MM.1S (cell line): ENCODE results near the gene PGBD5.

Experiments used
- DNase-seq: peaks from one replicate; pipeline ENCODE4 v3.0.0-alpha.2; 2015
- H2AFZ ChIP-seq: fragments of 300-600 bp; sonication (generic); 2 replicates; pipeline ENCODE4 v1.6.0; 2016; ENCODE audit warnings: antibody characterized with exemption, low read length
- H3F3A ChIP-seq: fragments of 300-600 bp; sonication (generic); 2 replicates; pipeline ENCODE4 v1.6.1; 2016; ENCODE audit warnings: mild to moderate bottlenecking, antibody characterized with exemption, low read length, moderate library complexity, mixed read lengths; ENCODE audit not compliant: insufficient read depth
- H3K27ac ChIP-seq: fragments of 300-600 bp; sonication (generic); 2 replicates; pipeline ENCODE4 v1.5.1; 2016; ENCODE audit warnings: mild to moderate bottlenecking, low read length
- H3K27me3 ChIP-seq: fragments of 300-600 bp; sonication (generic); replicated peaks from 2 replicates; pipeline ENCODE4 v1.6.0; 2016; ENCODE audit warnings: low read length; ENCODE audit not compliant: insufficient read depth
- H3K36me3 ChIP-seq: fragments of 300-600 bp; sonication (generic); replicated peaks from 2 replicates; pipeline ENCODE4 v1.6.1; 2016; ENCODE audit warnings: mild to moderate bottlenecking, low read length, mixed read lengths; ENCODE audit not compliant: insufficient read depth
- H3K4me1 ChIP-seq: fragments of 300-600 bp; sonication (generic); 2 replicates; pipeline ENCODE4 v1.6.1; 2016; ENCODE audit warnings: low read length, mixed read lengths
- H3K4me2 ChIP-seq: fragments of 300-600 bp; sonication (generic); 2 replicates; pipeline ENCODE4 v1.6.0; 2016; ENCODE audit warnings: low read depth, low read length
- H3K4me3 ChIP-seq: fragments of 300-600 bp; sonication (generic); 2 replicates; pipeline ENCODE4 v1.5.1; 2016; ENCODE audit warnings: low read length, mixed read lengths
- H3K79me2 ChIP-seq: fragments of 300-600 bp; sonication (generic); 2 replicates; pipeline ENCODE4 v1.6.1; 2016; ENCODE audit warnings: mixed run types, low read length, mixed read lengths
- H3K9ac ChIP-seq: fragments of 300-600 bp; sonication (generic); 2 replicates; pipeline ENCODE4 v1.6.1; 2016; ENCODE audit warnings: low read length, mixed read lengths
- H3K9me2 ChIP-seq: fragments of 300-600 bp; sonication (generic); replicated peaks from 2 replicates; pipeline ENCODE4 v1.6.1; 2016; ENCODE audit warnings: mild to moderate bottlenecking, low read length, mixed read lengths; ENCODE audit not compliant: insufficient read depth
- H3K9me3 ChIP-seq: fragments of 300-600 bp; sonication (generic); replicated peaks from 2 replicates; pipeline ENCODE4 v1.6.1; 2016; ENCODE audit warnings: mild to moderate bottlenecking, low read length, mixed read lengths; ENCODE audit not compliant: insufficient read depth
- H4K20me1 ChIP-seq: fragments of 300-600 bp; sonication (generic); 2 replicates; pipeline ENCODE4 v1.6.1; 2016; ENCODE audit warnings: mild to moderate bottlenecking, low read length, moderate library complexity, mixed read lengths; ENCODE audit not compliant: insufficient read depth
- EZH2 ChIP-seq: fragments of 300-600 bp; sonication (generic); optimal IDR thresholded peaks from 2 replicates; pipeline ENCODE3; 2017; ENCODE audit warnings: low read depth, mild to moderate bottlenecking, antibody characterized with exemption, low read length, mixed read lengths
- EZH2phosphoT487 ChIP-seq: fragments of 300-600 bp; sonication (generic); IDR thresholded peaks from 2 replicates; pipeline ENCODE4 v1.6.1; 2018; ENCODE audit warnings: antibody characterized with exemption, low read length
- TF ChIP-seq, protein P1 (sequence below): fragments of 300-600 bp; sonication (generic); IDR thresholded peaks from 2 replicates; pipeline ENCODE4 v1.5.1; 2016; ENCODE audit warnings: antibody characterized with exemption, low read length, mixed read lengths

PGBD5 gene

DNA sequence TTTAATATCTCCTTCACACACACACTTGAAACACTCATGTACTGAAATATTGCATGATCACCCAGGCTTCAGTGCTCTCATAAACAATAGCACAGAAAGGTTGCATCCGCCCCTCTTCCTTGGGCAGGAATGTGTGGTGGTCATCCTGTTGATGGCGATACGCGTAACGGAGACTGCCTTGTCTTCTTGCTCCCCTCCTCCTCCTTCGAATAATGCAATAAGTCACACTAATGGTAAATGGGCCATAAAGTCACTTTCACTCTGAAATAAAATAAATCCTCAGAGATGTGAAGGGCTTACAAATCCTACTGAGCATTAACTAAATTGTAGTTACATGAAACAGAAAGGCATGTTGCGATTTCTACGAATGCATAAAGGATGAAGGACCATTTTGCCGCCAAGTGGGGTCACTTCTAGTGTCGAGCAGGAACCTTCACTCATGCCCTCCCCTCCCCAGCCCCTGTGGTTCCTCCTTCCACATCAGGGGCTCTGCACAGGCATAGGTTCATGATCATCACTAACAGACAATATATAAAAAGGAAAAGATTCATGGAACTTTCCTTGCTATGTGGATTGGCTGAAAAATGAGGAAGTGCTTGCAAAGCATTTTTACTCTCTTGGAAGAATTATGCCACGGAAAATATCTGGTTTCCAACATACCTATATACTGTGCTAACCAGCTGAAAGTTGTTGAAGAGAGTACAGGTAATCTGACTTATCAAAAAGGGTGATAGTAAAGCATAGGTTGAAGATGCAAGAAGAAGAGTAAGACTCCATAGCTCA lies 1.2 kb upstream of the PGBD5 start:
- H4K20me1 ChIP-seq: no peaks in the 10 kb centered on the region
- TF ChIP-seq, protein P1, sequence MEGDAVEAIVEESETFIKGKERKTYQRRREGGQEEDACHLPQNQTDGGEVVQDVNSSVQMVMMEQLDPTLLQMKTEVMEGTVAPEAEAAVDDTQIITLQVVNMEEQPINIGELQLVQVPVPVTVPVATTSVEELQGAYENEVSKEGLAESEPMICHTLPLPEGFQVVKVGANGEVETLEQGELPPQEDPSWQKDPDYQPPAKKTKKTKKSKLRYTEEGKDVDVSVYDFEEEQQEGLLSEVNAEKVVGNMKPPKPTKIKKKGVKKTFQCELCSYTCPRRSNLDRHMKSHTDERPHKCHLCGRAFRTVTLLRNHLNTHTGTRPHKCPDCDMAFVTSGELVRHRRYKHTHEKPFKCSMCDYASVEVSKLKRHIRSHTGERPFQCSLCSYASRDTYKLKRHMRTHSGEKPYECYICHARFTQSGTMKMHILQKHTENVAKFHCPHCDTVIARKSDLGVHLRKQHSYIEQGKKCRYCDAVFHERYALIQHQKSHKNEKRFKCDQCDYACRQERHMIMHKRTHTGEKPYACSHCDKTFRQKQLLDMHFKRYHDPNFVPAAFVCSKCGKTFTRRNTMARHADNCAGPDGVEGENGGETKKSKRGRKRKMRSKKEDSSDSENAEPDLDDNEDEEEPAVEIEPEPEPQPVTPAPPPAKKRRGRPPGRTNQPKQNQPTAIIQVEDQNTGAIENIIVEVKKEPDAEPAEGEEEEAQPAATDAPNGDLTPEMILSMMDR: no peak
- no peak for TF ChIP-seq EZH2
- no peak for TF ChIP-seq EZH2phosphoT487
- no peaks in the 10 kb centered on the region for H3K9me3 ChIP-seq
- no peak overlapping the region for H3K27ac ChIP-seq
- no peaks in the 10 kb centered on the region for H3K79me2 ChIP-seq
- no peaks in the 10 kb centered on the region for H3K36me3 ChIP-seq
- no peaks in the 10 kb centered on the region for H3F3A ChIP-seq
- DNase-seq: no peak
- no peak overlapping the region for H2AFZ ChIP-seq
- H3K4me3 ChIP-seq: peak overlapping the region; percentile 54; the same call in 1 of the 2 replicates
- H3K27me3 ChIP-seq: 0 out of 2 replicates have a peak, but pooled peaks cover 4% of the 10 kb centered on the region
- no peaks in the 10 kb centered on the region for H3K9me2 ChIP-seq
- peak overlapping the region; percentile 43 for H3K4me2 ChIP-seq
- no peak overlapping the region for H3K9ac ChIP-seq
- H3K4me1 ChIP-seq: no peaks in the 10 kb centered on the region

DNA sequence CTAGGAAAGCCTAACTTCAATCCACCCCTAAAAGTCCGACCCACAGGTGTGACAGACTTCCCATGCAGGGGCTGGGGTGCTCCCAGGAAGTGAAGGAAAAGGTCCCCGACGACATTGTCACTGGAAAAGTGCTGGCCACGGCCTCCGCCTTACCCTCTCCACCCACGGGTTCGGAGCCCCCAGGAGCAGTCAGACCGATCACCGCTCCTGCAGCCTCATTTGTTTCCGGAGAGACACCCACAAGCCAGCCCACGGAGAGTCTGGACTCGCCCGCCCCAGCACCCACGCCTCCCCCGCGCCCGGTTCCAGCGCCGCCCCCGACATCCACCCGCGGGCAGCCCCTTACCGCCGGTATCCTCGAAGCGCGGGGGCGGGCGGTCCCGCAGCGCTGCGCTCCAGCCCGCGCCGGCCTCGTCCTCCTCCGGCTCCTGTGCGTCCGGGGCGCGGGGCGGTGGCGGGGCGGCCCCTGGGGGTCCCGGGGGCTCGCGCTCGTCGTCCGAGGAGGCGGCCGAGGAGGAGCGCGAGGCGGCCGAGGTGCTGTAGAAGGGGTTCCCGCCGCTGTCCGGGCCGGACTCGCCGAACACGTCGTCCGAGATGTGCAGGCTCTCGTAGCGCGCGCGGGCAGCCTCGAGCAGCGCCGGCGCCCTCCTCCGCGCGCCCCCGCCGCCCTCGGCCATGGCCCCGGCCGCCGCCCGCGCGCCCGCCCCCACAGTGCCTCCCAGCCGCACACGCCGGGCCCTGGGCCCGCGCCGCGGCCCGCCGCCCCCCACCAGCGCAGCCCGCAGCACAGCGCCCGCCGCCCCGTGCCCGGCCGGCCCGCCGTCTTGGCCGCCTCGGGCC lies 660 bp downstream of the PGBD5 start:
- H3K4me1 ChIP-seq: no peaks in the 10 kb centered on the region

DNA sequence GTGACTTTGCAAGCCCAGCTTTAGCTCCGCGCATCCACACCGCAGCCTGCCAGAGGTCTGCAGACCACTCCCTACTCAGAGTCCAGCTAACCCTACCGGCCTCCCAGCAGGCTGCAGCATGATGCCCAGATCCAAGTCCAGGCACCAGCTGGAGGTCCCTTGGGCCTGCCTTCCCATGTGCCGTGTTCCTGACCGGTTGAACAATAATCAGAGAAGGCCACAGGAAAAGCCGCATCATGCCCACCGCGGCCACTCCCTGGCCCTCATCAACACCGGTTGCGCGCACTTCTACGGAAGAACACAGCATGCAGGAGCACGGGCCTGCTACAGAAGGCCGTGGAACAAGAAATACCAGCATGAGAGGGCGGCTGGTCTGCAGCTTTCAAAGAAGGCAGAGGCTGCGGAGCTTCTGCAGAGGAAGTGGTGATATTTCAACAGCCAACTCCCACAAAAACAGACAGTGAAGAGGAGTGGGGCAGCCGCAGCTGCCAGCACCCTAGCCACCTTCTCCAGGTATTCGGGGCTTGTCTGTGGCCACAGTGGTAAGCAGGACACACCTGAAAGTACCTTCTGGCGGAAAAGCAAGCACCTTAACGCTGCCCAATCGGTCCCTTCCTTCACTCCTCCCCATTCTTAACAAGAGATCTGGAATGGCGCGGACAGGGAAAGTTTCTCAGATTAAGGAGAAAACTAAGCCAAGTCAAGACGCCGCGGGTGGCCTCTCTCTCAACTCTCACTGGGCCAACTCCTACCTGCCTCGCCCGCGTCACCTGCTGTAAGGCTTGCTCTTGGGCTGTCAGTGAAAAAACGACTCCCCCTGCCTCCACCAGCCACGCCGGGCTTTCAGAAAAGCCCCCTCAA lies 1.5 kb downstream of the PGBD5 start:
- Histone ChIP-seq H3K27ac (no peak overlapping the region), H3K4me1 (no peaks in the 10 kb centered on the region), H3K4me2 (peak overlapping the region; percentile 61), H3F3A (no peaks in the 10 kb centered on the region), H3K27me3 (0 out of 2 replicates have a peak, but pooled peaks cover 4% of the 10 kb centered on the region), H4K20me1 (no peaks in the 10 kb centered on the region), H3K4me3 (no peak overlapping the region), H3K9ac (no peak overlapping the region), H3K9me2 (no peaks in the 10 kb centered on the region), H3K36me3 (no peaks in the 10 kb centered on the region), H3K9me3 (no peaks in the 10 kb centered on the region), H2AFZ (no peak overlapping the region), H3K79me2 (no peaks in the 10 kb centered on the region)
- TF ChIP-seq EZH2: no peak
- TF ChIP-seq, protein P1: no peak
- no peak for DNase-seq

More for the DNA sequence above, 660 bp downstream of the PGBD5 start:
- Histone ChIP-seq H3K4me2 (peak overlapping the region; percentile 61), H3K9me3 (no peaks in the 10 kb centered on the region), H3K79me2 (no peaks in the 10 kb centered on the region), H3K27ac (no peak overlapping the region), H3K27me3 (0 out of 2 replicates have a peak, but pooled peaks cover 4% of the 10 kb centered on the region), H3K4me3 (peak overlapping the region; percentile 18; the same call in 1 of the 2 replicates), H2AFZ (no peak overlapping the region), H3K9ac (no peak overlapping the region), H3F3A (no peaks in the 10 kb centered on the region), H3K36me3 (no peaks in the 10 kb centered on the region), H4K20me1 (no peaks in the 10 kb centered on the region), H3K9me2 (no peaks in the 10 kb centered on the region)
- TF ChIP-seq EZH2phosphoT487 (no peak), EZH2 (no peak)
- TF ChIP-seq, protein P1: no peak
- peak; percentile 15 for DNase-seq
